GM19324 (cell line): Measurements from ENCODE around the gene RABL6.
"Not testable (repeated sequence)": the region's sequence is repeated elsewhere in the genome, so short reads cannot be mapped to it uniquely, and the experiment has no call there.

ENCODE experiments used
- ATAC-seq: cut with Tn5 transposase; IDR thresholded peaks from one replicate; pipeline ENCODE4 v1.9.1; 2021; ENCODE audit warnings: mild to moderate bottlenecking, moderate library complexity; ENCODE audit not compliant: unreplicated experiment, low FRiP score

Gene RABL6

DNA sequence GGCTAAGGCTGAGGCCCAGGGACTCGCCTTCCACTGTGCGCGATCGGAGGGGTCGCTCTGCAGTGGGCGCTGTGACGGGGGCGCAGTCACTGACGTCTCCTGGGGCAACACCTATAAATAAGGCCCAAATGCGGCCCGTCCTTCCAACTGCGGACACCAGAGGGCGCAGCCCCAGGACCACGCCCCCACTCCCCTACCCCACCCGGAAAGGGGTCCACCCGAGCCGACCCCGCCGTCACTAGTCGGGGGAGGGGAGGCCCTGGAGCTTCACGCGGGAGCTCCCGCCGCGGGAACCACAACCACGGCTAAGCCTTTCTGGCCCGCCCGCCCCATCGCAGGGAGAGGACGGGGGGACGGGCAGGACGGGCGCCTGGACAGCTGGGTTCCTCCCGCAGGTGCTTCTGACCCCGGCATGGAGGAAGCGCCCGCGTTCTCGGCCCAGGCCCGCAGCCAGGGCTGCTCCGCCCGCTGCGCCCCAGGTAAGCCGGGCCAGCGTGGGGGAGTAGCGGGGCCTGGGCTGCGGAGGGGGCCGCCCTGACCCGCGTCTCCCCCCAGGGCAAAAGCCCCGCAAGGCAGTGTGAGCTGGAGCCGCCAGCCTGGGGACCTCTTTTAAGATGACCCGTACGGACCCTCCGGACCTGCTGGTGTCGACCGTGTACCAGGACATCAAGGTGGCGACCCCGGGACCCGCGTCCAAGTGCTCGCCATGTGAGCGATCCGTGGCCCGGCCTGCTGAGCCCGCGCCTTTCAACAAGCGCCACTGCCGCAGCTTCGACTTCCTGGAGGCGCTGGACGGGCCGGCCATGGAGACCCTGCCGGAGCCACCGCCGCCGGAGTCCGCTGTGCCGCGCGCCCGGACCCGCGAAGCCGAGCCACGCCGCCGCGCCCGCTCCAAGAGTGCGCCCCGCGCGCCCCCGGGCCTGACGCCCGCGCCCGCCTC is 36.3 kb downstream of the RABL6 start:
- ATAC-seq = not testable (repeated sequence)

- ATAC-seq = no peak
Measured at GRCh38 chr9:136844761-136845464, 37.2 kb downstream of the RABL6 start.

DNA sequence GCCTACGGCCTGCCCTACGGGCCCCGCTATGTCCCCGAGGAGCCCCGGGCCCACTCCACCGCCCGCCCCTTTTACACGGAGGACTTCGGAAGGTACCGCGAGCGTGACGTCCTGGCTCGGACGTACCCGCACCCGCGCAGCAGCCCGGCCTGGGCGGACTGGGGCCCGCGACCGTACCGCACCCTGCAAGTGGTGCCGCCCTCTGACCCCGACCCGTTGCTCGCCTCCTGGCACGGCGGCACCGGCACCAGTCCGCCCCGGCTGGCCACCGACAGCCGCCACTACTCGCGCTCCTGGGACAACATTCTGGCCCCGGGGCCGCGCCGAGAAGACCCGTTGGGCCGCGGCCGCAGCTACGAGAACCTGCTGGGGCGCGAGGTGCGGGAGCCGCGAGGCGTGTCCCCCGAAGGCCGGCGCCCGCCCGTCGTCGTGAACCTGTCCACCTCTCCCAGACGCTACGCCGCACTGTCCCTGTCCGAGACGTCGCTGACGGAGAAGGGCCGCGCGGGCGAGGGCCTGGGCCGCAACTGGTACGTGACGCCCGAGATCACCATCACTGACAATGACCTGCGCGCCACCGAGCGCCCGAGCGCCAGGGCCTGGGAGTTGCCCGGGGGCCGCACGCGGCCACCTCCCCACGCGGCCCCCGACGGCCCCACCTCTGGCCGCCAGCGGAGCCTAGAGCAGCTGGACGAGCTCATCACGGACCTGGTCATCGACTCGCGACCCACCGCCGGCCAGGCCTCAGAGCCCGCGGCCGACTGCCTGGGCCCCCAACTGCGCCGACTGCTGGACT is 37.9 kb downstream of the RABL6 start:
- ATAC-seq = no peak

DNA sequence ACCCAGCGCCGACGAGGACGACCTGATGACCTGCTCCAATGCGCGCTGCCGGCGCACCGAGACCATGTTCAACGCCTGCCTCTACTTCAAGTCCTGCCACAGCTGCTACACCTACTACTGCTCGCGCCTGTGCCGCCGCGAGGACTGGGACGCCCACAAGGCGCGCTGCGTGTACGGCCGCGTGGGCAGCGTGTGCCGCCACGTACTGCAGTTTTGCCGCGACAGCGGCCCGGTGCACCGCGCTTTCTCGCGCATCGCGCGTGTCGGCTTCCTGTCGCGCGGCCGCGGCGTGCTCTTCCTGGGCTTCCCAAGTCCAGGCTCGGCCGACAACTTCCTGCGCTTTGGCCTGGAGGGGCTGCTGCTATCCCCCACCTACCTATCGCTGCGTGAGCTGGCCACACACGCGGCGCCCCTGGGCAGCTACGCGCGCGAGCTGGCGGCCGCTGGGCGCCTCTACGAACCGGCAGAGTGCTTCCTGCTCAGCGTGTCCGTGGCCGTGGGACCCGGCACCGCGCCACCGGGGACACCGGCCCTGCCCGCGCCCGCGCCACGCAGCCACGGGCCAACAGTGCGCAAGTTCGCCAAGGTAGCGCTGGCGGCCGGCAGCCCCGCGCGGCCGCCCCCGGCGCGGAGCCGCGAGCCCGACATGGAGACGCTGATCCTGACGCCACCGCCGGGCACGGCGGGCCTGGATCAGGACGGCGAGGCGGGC is 38.8 kb downstream of the RABL6 start:
- ATAC-seq = no peak

GRCh38 chr9:136847088-136847825 is 39.5 kb downstream of the RABL6 start:
- ATAC-seq = no peak

DNA sequence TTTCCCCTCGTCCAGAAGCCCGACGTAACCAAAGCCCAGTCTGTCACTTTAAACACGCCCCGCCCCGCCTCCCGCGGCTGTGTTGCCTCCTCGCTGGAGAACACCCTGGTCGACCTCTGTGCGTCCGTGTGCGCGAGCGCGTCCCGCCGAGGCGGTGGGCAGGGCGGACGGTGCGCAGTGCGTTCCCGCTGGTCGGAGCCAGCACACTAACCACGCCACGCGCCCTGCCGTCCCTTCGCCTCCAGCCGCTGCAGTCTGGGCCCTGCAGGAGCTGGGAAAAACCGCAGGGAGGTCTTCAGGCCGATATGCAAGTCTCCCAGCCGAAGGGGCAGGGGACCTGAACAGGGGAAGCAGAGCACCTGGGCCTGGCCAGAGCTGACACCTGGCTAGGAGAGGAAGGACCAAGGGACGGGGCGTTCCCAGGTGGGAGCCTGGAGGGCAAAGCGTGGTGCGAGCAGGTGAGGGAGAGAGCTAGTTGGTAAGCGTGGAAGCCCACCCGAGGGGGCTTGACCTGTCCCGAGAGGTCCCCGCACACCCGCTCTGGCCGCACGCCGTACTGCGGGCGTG is 40.2 kb downstream of the RABL6 start:
- ATAC-seq = no peak

- no peak for ATAC-seq
Measured at GRCh38 chr9:136848393-136849037, 40.8 kb downstream of the RABL6 start.

GRCh38 chr9:136849038-136849959 is 41.6 kb downstream of the RABL6 start, which contains the start of gene PHPT1:
Gene PHPT1, plus strand, starts transcription at chr9:136849409. Its CDS starts 22 bp downstream, at chr9:136849431.
- ATAC-seq = peak; percentile 84

DNA sequence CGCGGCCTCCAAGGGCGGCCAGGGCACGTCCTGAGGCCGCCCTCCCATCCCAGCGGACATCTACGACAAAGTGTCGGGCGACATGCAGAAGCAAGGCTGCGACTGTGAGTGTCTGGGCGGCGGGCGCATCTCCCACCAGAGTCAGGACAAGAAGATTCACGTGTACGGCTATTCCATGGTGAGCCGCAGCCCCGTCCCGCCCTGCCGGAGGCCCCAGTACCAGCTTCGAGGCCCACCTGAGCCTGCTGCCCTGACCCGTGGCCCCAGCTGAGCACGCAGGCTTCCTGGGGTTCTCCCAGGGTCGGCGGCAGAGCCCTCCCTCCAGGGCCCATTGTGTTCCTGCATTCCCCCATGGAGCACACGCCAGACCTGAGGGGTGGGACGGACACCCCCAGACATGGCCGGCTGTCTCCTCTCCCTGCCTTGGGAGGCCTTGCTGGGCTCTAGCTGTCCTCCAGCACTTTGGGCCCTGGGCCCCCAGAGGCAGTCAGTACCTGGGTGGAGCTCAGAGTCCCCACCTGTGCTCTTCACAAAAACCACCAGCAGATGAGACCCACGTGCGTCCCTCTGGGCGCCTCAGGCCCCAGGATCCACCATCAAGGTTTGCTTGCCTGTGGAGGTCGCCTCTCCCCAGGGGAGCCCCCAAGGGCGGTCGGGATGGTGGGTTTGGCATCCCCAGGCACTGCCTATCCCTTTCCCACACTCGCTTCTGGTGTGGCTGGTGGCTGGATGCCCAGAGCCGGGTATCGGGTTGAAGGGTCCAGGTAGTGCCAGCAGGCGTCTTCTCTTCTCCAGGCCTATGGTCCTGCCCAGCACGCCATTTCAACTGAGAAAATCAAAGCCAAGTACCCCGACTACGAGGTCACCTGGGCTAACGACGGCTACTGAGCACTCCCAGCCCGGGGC is 42.5 kb downstream of the RABL6 start:
- no peak for ATAC-seq

DNA sequence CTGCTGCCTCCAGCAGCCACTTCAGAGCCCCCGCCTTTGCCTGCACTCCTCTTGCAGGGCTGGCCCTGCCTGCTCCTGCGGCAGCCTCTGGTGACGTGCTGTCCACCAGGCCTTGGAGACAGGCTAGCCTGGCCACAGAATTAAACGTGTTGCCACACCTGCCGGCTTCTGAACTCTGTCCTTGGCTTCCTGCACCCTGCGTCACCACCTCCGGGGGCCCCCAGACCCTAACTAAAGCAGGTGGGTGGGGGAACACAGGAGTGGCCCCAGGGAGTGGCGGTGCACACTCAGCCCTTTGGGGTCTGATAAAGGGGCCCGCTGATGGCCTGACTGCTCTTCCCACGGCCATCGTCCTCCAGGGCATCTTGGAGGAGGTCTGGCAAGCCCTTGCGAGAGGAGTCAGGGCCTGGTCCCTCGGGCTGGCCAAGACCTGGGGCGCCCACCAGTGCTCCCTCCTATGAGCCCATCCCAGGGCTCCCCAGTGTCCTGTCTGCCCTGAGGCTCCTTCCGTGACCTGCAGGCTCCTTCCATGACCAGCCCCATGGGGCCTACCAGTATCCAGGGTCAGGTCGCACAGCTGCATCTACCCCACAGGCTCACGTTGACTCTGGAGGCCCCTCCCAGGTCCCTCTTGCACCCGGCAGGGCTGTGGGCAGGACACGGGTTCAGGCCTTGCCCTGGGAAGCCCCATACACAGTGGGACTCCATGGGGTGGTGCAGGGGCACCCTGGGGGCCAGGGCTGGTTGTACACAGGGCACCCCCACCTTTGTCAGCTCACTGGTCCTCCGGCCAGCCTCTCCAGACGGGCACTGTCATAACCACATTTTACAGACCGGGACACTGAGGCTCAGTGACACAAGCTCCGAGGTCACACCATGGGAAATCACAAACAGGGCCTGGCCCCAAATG is 43.4 kb downstream of the RABL6 start:
- ATAC-seq = no peak

GRCh38 chr9:136851941-136852663 is 44.4 kb downstream of the RABL6 start, which contains the start of gene MAMDC4:
Gene MAMDC4, plus strand, starts transcription at chr9:136852346. Its CDS starts 71 bp downstream, at chr9:136852417.
- no peak for ATAC-seq

GRCh38 chr9:136852664-136853595 is 45.2 kb downstream of the RABL6 start:
- ATAC-seq = no peak

- ATAC-seq = no peak
Measured at GRCh38 chr9:136853596-136854112, 45.9 kb downstream of the RABL6 start.
